HG02970 (cell line): Measurements from ENCODE around the gene ITPK1.
A peak's percentile ranks its signal among the peaks of the same experiment; 100 is the strongest.
"Not testable (repeated sequence)": the region's sequence is repeated elsewhere in the genome, so short reads cannot be mapped to it uniquely, and the experiment has no call there.

Experiments used
- ATAC-seq: cut with Tn5 transposase; IDR thresholded peaks from one replicate; pipeline ENCODE4 v1.9.1; 2021; ENCODE audit warnings: mild to moderate bottlenecking, moderate library complexity, moderate number of reproducible peaks; ENCODE audit not compliant: unreplicated experiment, low FRiP score

ITPK1 gene

GRCh38 chr14:93106541-93107156 is 9.1 kb downstream of the ITPK1 start:
- ATAC-seq = no peak

- ATAC-seq = not testable (repeated sequence)
These were observed 9.9 kb downstream of the ITPK1 start for GRCh38 chr14:93105856-93106255.

- ATAC-seq = no peak
These were observed 10.4 kb downstream of the ITPK1 start for GRCh38 chr14:93105362-93105761.

GRCh38 chr14:93104961-93105360 is 10.8 kb downstream of the ITPK1 start:
- ATAC-seq = no peak

- peak; percentile 76 for ATAC-seq
These were observed 12.2 kb downstream of the ITPK1 start for GRCh38 chr14:93103392-93104080.

GRCh38 chr14:93102141-93102540 is 13.6 kb downstream of the ITPK1 start:
- no peak for ATAC-seq

- ATAC-seq = no peak
These were observed 14.5 kb downstream of the ITPK1 start for GRCh38 chr14:93101181-93101580.

GRCh38 chr14:93100570-93100969 is 15.2 kb downstream of the ITPK1 start:
- no peak for ATAC-seq

- ATAC-seq = no peak
These were observed 15.6 kb downstream of the ITPK1 start for GRCh38 chr14:93100100-93100499.

- no peak for ATAC-seq
These were observed 16.1 kb downstream of the ITPK1 start for GRCh38 chr14:93099643-93100042.

- ATAC-seq = no peak
These were observed 16.5 kb downstream of the ITPK1 start for GRCh38 chr14:93099196-93099595.

- ATAC-seq = no peak
These were observed 18.9 kb downstream of the ITPK1 start for GRCh38 chr14:93096691-93097322.

GRCh38 chr14:93095742-93096510 is 19.8 kb downstream of the ITPK1 start:
- no peak for ATAC-seq

GRCh38 chr14:93094121-93094918 is 21.4 kb downstream of the ITPK1 start:
- no peak for ATAC-seq

- ATAC-seq = no peak
These were observed 22.8 kb downstream of the ITPK1 start for GRCh38 chr14:93092606-93093556.

GRCh38 chr14:93091666-93092065 is 24.1 kb downstream of the ITPK1 start:
- no peak for ATAC-seq

GRCh38 chr14:93090826-93091555 is 24.7 kb downstream of the ITPK1 start:
- ATAC-seq = no peak

GRCh38 chr14:93089521-93090269 is 26.0 kb downstream of the ITPK1 start:
- ATAC-seq = no peak
